Measurements from ENCODE around the gene TANC2.

The TANC2 gene

GRCh38 chr17:62965686-62966425 is at the start of gene TANC2:
TANC2 (plus strand) TSS chr17:62966235; CDS start chr17:63009560, 43,325 bp downstream.
- DNase-seq: peak; percentile 89

- DNase-seq: no peak
Observed at GRCh38 chr17:62916684-62917571, 49.1 kb upstream of the TANC2 start.

GRCh38 chr17:62919388-62919787 is 46.6 kb upstream of the TANC2 start:
- no peak for DNase-seq

- no peak for DNase-seq
Observed at GRCh38 chr17:62920300-62920699, 45.7 kb upstream of the TANC2 start.

- no peak for DNase-seq
Observed at GRCh38 chr17:62921817-62922216, 44.2 kb upstream of the TANC2 start.

- no peak for DNase-seq
Observed at GRCh38 chr17:62923258-62924150, 42.5 kb upstream of the TANC2 start.

GRCh38 chr17:62925267-62925836 is 40.7 kb upstream of the TANC2 start:
- DNase-seq: no peak

GRCh38 chr17:62927083-62927482 is 39.0 kb upstream of the TANC2 start:
- DNase-seq: no peak

GRCh38 chr17:62929320-62929719 is 36.7 kb upstream of the TANC2 start:
- DNase-seq: no peak

GRCh38 chr17:62931101-62931500 is 34.9 kb upstream of the TANC2 start:
- no peak for DNase-seq

GRCh38 chr17:62933501-62934385 is 32.3 kb upstream of the TANC2 start:
- no peak for DNase-seq

- no peak for DNase-seq
Observed at GRCh38 chr17:62935098-62935497, 30.9 kb upstream of the TANC2 start.

GRCh38 chr17:62935523-62935922 is 30.5 kb upstream of the TANC2 start:
- DNase-seq: no peak

GRCh38 chr17:62937606-62938005 is 28.4 kb upstream of the TANC2 start:
- no peak for DNase-seq

GRCh38 chr17:62941358-62941991 is 24.6 kb upstream of the TANC2 start:
- no peak for DNase-seq

- DNase-seq: no peak
Observed at GRCh38 chr17:62948370-62948769, 17.7 kb upstream of the TANC2 start.

GRCh38 chr17:62949036-62949435 is 17.0 kb upstream of the TANC2 start:
- no peak for DNase-seq

GRCh38 chr17:62950067-62950466 is 16.0 kb upstream of the TANC2 start:
- no peak for DNase-seq

GRCh38 chr17:62955841-62956352 is 10.1 kb upstream of the TANC2 start:
- DNase-seq: no peak

GRCh38 chr17:62963296-62963695 is 2.7 kb upstream of the TANC2 start:
- no peak for DNase-seq

GRCh38 chr17:62964506-62964905 is 1.5 kb upstream of the TANC2 start:
- no peak for DNase-seq
